Vagina (tissue), 2 donors: ENCODE results near the gene NLGN2. TPM values are rescaled to one million over a fixed set of nuclear protein-coding genes. Genes with fewer than 3 reads are reported as not detected.

ENCODE experiments used
- DNase-seq, 2 donors: peaks; one replicate each; pipeline ENCODE4 v3.0.0-alpha.2; 2017; ENCODE audit errors: extremely low spot score in 2 of 2
- H3K27ac ChIP-seq: fragments of 200-600 bp; sonication (generic); one replicate; pipeline ENCODE4 v1.5.1; 2019
- H3K27me3 ChIP-seq: fragments of 200-600 bp; sonication (generic); one replicate; pipeline ENCODE4 v1.5.1; 2019
- H3K36me3 ChIP-seq, 2 donors: fragments of 200-600 bp; sonication (generic); one replicate each; pipeline ENCODE4 v1.5.1; 2017 to 2019
- H3K4me1 ChIP-seq: fragments of 200-600 bp; sonication (generic); one replicate; pipeline ENCODE4 v1.5.1; 2019
- H3K4me3 ChIP-seq, 2 donors: fragments of 200-600 bp; sonication (generic); 1 replicate in 1 of 2; 2 replicates in 1 of 2; pipeline ENCODE4 v1.5.1; 2016 to 2019
- H3K9me3 ChIP-seq: fragments of 200-600 bp; sonication (generic); one replicate; pipeline ENCODE4 v1.5.1; 2019
- CTCF ChIP-seq, 3 experiments: fragments of 450-650 bp in 2 of 3; fragments of 200-600 bp in 1 of 3; sonication (generic) in 1 of 3; IDR thresholded peaks; one replicate each; pipeline ENCODE4 v1.5.1; 2017 to 2019; ENCODE audit warnings: antibody characterized with exemption in 3 of 3, mild to moderate bottlenecking in 2 of 3, moderate library complexity in 2 of 3
- POLR2A ChIP-seq, 2 donors: fragments of 450-650 bp; IDR thresholded peaks; one replicate each; pipeline ENCODE4 v1.6.1; 2017; ENCODE audit warnings: antibody characterized with exemption in 2 of 2, mild to moderate bottlenecking in 2 of 2, moderate library complexity in 2 of 2
- POLR2AphosphoS5 ChIP-seq, 2 donors: sonication (generic); formaldehyde crosslinking; IDR thresholded peaks; one replicate each; pipeline ENCODE4 v1.9.0; 2017; ENCODE audit warnings: antibody characterized with exemption in 2 of 2, mild to moderate bottlenecking in 2 of 2, low read depth in 1 of 2; ENCODE audit not compliant: insufficient read depth in 1 of 2
- intact Hi-C: fragments of 100-400 bp; cut with DNase I; formaldehyde crosslinking; loops from one replicate; pipeline ENCODE4 v1.15.1; 2023
- total RNA-seq: library from RNA; depleted of rRNA; stranded (reverse); fragments of >200 nt; gene quantifications from one replicate; pipeline ENCODE4 v1.2.3, GENCODE V29; 2016

The NLGN2 gene
- total RNA-seq, 1 donor from 2014 or later: 25.5 TPM

- DNase-seq: no peak
- no peaks in the 10 kb centered on the region for H3K27me3 ChIP-seq
- H3K9me3 ChIP-seq: no peaks in the 10 kb centered on the region
- H3K36me3 ChIP-seq: peaks cover 0 to 16% of the 10 kb centered on the region in 2 donors
- H3K4me3 ChIP-seq: no peak overlapping the region
- intact Hi-C loops: loop anchor here (5.0 kb wide), 1 partner anchor 56 kb away; the partner anchor contains the start of gene KCTD11
- TF ChIP-seq CTCF (IDR thresholded peaks at IDR 0.05): no peak
- no peak overlapping the region for H3K27ac ChIP-seq
- H3K4me1 ChIP-seq: peaks cover 29% of the 10 kb centered on the region
Observed at GRCh38 chr17:7408252-7408727, 645 bp downstream of the NLGN2 start.

- H3K4me3 ChIP-seq: no peak overlapping the region
- H3K27me3 ChIP-seq: no peaks in the 10 kb centered on the region
- H3K36me3 ChIP-seq: peaks cover 0 to 16% of the 10 kb centered on the region in 2 donors
- no peak for TF ChIP-seq POLR2A (IDR thresholded peaks at IDR 0.05)
- no peak for TF ChIP-seq POLR2AphosphoS5 (IDR thresholded peaks at IDR 0.05; ENCODE audit: insufficient read depth in 1 of 2, low read depth in 1 of 2)
- no peak for TF ChIP-seq CTCF (IDR thresholded peaks at IDR 0.05)
- DNase-seq: no peak
- no peaks in the 10 kb centered on the region for H3K9me3 ChIP-seq
- intact Hi-C loops: loop anchor here (5.0 kb wide), 1 partner anchor 57 kb away; the partner anchor contains the start of gene KCTD11
- peaks cover 33% of the 10 kb centered on the region for H3K4me1 ChIP-seq
- no peak overlapping the region for H3K27ac ChIP-seq
Observed at GRCh38 chr17:7408863-7409262, 1.2 kb downstream of the NLGN2 start.

GRCh38 chr17:7409716-7410115, 2.1 kb downstream of the NLGN2 start:
- no peaks in the 10 kb centered on the region for H3K27me3 ChIP-seq
- no peak overlapping the region for H3K27ac ChIP-seq
- peaks cover 33% of the 10 kb centered on the region for H3K4me1 ChIP-seq
- intact Hi-C loops: loop anchor here (5.0 kb wide), 1 partner anchor 57 kb away; the partner anchor contains the start of gene KCTD11
- H3K4me3 ChIP-seq: no peak overlapping the region
- no peak for DNase-seq
- TF ChIP-seq CTCF (IDR thresholded peaks at IDR 0.05): no peak
- no peak for TF ChIP-seq POLR2AphosphoS5 (IDR thresholded peaks at IDR 0.05; ENCODE audit: insufficient read depth in 1 of 2, low read depth in 1 of 2)
- TF ChIP-seq POLR2A (IDR thresholded peaks at IDR 0.05): no peak
- no peaks in the 10 kb centered on the region for H3K9me3 ChIP-seq
- peaks cover 0 to 18% of the 10 kb centered on the region in 2 donors for H3K36me3 ChIP-seq

- no peak for DNase-seq
- no peaks in the 10 kb centered on the region for H3K27me3 ChIP-seq
- H3K36me3 ChIP-seq: peaks cover 0 to 21% of the 10 kb centered on the region in 2 donors
- no peak overlapping the region for H3K4me3 ChIP-seq
- peaks cover 23% of the 10 kb centered on the region for H3K4me1 ChIP-seq
- no peak overlapping the region for H3K27ac ChIP-seq
- TF ChIP-seq POLR2AphosphoS5 (IDR thresholded peaks at IDR 0.05; ENCODE audit: insufficient read depth in 1 of 2, low read depth in 1 of 2) (no peak), CTCF (IDR thresholded peaks at IDR 0.05) (no peak), POLR2A (IDR thresholded peaks at IDR 0.05) (no peak)
- intact Hi-C loops: no loop called here
- H3K9me3 ChIP-seq: no peaks in the 10 kb centered on the region
Observed at GRCh38 chr17:7410634-7411426, 3.2 kb downstream of the NLGN2 start.

GRCh38 chr17:7411427-7411750, 3.7 kb downstream of the NLGN2 start:
- TF ChIP-seq POLR2AphosphoS5 (IDR thresholded peaks at IDR 0.05; ENCODE audit: insufficient read depth in 1 of 2, low read depth in 1 of 2) (no peak), POLR2A (IDR thresholded peaks at IDR 0.05) (no peak), CTCF (IDR thresholded peaks at IDR 0.05) (no peak)

More at GRCh38 chr17:7411427-7411750, 3.7 kb downstream of the NLGN2 start:
- intact Hi-C loops: no loop called here
- H3K4me3 ChIP-seq: no peak overlapping the region
- H3K36me3 ChIP-seq: peaks cover 0 to 21% of the 10 kb centered on the region in 2 donors
- DNase-seq: no peak
- H3K27ac ChIP-seq: no peak overlapping the region
- H3K4me1 ChIP-seq: peaks cover 17% of the 10 kb centered on the region
- no peaks in the 10 kb centered on the region for H3K27me3 ChIP-seq
- H3K9me3 ChIP-seq: no peaks in the 10 kb centered on the region
